SK-N-SH treated with all-trans-retinoic acid at 6 μM for 48 hours (cell line): ENCODE results near the gene GSX1.

Experiments
- ARNTL ChIP-seq: fragments of 450-650 bp; formaldehyde crosslinking; IDR thresholded peaks from 2 replicates; pipeline ENCODE4 v1.5.0; 2020; ENCODE audit warnings: low read depth, mild to moderate bottlenecking, moderate library complexity, borderline replicate concordance
- BACH2 ChIP-seq: fragments of 250-450 bp; sonication (Bioruptor Pico); IDR thresholded peaks from 2 replicates; pipeline ENCODE4 v1.9.0; 2021; ENCODE audit warnings: mild to moderate bottlenecking, borderline replicate concordance
- ESRRG ChIP-seq: fragments of 250-450 bp; sonication (Bioruptor Pico); IDR thresholded peaks from 2 replicates; pipeline ENCODE4 v1.6.1; 2021; ENCODE audit warnings: mild to moderate bottlenecking
- ISL1 ChIP-seq: fragments of 250-450 bp; sonication (Bioruptor Pico); IDR thresholded peaks from 2 replicates; pipeline ENCODE4 v2.1.2; 2022; ENCODE audit warnings: mild to moderate bottlenecking, moderate library complexity
- OSR1 ChIP-seq: fragments of 250-450 bp; sonication (Bioruptor Pico); IDR thresholded peaks from 2 replicates; pipeline ENCODE4 v1.8.0; 2022; ENCODE audit warnings: moderate library complexity, mild to moderate bottlenecking, inconsistent platforms
- PPARA ChIP-seq: fragments of 250-450 bp; sonication (Bioruptor Pico); IDR thresholded peaks from 2 replicates; pipeline ENCODE4 v1.5.0; 2020; ENCODE audit warnings: mild to moderate bottlenecking, borderline replicate concordance
- RARB ChIP-seq: fragments of 250-450 bp; sonication (Bioruptor Pico); IDR thresholded peaks from 2 replicates; pipeline ENCODE4 v1.8.0; 2021; ENCODE audit warnings: mild to moderate bottlenecking, moderate library complexity
- TCF4 ChIP-seq: fragments of 250-450 bp; sonication (Bioruptor Pico); IDR thresholded peaks from 2 replicates; pipeline ENCODE4 v1.8.0; 2021; ENCODE audit warnings: mild to moderate bottlenecking, moderate library complexity, borderline replicate concordance
- ZFP3 ChIP-seq: fragments of 250-450 bp; sonication (Bioruptor Pico); IDR thresholded peaks from 2 replicates; pipeline ENCODE4 v1.5.0; 2020; ENCODE audit warnings: mild to moderate bottlenecking, moderate library complexity
- TF ChIP-seq, protein P1 (sequence below): fragments of 250-450 bp; sonication (Bioruptor Pico); IDR thresholded peaks from 2 replicates; pipeline ENCODE4 v1.8.0; 2020; ENCODE audit warnings: mild to moderate bottlenecking, moderate library complexity, borderline replicate concordance
- TF ChIP-seq, protein P2 (sequence below): fragments of 250-450 bp; sonication (Bioruptor Pico); IDR thresholded peaks from 2 replicates; pipeline ENCODE4 v1.5.1; 2020; ENCODE audit warnings: low read depth, mild to moderate bottlenecking, moderate library complexity
- TF ChIP-seq, protein P3 (sequence below): fragments of 250-450 bp; sonication (Bioruptor Pico); IDR thresholded peaks from 2 replicates; pipeline ENCODE4 v1.8.0; 2021; ENCODE audit warnings: low read depth, mild to moderate bottlenecking, moderate library complexity, borderline replicate concordance
- TF ChIP-seq, protein P4 (sequence below): fragments of 250-450 bp; sonication (Bioruptor Pico); IDR thresholded peaks from 2 replicates; pipeline ENCODE4 v1.5.1; 2021; ENCODE audit warnings: mild to moderate bottlenecking, moderate library complexity

DNA sequence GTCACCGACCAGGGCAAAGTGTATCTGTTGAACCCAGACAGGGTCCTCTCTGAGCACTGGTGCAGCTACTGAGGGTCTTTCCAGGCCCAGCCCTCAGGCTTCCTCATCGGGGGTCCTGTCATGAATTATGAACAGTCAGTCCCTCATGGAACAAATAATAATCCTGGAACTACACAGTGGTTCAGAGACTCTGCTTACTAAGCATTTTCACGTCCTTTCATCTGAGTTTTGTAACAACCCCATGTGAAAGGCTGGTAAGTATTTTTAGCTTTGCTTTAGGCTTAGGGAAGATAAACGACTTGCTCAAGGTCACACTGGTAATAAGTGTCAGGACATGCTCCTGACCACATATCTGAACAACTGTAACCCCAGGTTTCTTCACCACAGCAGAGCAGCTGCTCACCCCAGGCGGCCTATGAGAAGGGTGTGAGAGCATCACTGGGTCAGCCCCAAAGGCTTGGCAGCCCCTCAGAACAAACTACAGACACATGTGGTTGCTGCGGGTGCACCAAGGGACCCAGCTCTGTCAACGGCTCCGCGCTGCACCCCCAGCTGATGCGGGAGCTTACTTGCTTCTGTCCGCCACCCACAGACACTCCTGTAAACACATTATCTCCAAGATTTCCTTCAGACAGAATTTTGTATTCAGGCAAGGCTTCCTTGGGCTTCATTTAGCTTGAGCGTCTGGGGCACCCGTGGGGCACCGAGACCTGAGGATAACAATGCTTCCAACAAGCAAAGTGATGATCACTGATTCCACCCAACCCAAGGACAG is 19.4 kb upstream of the GSX1 start:
- TF ChIP-seq BACH2 (CRISPR knock-in tag), result no peak
- TF ChIP-seq, protein P1, sequence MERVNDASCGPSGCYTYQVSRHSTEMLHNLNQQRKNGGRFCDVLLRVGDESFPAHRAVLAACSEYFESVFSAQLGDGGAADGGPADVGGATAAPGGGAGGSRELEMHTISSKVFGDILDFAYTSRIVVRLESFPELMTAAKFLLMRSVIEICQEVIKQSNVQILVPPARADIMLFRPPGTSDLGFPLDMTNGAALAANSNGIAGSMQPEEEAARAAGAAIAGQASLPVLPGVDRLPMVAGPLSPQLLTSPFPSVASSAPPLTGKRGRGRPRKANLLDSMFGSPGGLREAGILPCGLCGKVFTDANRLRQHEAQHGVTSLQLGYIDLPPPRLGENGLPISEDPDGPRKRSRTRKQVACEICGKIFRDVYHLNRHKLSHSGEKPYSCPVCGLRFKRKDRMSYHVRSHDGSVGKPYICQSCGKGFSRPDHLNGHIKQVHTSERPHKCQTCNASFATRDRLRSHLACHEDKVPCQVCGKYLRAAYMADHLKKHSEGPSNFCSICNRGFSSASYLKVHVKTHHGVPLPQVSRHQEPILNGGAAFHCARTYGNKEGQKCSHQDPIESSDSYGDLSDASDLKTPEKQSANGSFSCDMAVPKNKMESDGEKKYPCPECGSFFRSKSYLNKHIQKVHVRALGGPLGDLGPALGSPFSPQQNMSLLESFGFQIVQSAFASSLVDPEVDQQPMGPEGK (CRISPR knock-in tag), result no peak
- TF ChIP-seq OSR1, result no peak
- TF ChIP-seq, protein P2, sequence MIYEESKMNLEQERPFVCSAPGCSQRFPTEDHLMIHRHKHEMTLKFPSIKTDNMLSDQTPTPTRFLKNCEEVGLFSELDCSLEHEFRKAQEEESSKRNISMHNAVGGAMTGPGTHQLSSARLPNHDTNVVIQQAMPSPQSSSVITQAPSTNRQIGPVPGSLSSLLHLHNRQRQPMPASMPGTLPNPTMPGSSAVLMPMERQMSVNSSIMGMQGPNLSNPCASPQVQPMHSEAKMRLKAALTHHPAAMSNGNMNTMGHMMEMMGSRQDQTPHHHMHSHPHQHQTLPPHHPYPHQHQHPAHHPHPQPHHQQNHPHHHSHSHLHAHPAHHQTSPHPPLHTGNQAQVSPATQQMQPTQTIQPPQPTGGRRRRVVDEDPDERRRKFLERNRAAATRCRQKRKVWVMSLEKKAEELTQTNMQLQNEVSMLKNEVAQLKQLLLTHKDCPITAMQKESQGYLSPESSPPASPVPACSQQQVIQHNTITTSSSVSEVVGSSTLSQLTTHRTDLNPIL (CRISPR knock-in tag), result no peak
- no peak for TF ChIP-seq ARNTL (CRISPR knock-in tag)
- no peak for TF ChIP-seq PPARA (CRISPR knock-in tag)
- TF ChIP-seq, protein P3, sequence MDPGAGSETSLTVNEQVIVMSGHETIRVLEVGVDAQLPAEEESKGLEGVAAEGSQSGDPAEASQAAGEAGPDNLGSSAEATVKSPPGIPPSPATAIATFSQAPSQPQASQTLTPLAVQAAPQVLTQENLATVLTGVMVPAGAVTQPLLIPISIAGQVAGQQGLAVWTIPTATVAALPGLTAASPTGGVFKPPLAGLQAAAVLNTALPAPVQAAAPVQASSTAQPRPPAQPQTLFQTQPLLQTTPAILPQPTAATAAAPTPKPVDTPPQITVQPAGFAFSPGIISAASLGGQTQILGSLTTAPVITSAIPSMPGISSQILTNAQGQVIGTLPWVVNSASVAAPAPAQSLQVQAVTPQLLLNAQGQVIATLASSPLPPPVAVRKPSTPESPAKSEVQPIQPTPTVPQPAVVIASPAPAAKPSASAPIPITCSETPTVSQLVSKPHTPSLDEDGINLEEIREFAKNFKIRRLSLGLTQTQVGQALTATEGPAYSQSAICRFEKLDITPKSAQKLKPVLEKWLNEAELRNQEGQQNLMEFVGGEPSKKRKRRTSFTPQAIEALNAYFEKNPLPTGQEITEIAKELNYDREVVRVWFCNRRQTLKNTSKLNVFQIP, result no peak
- TF ChIP-seq RARB (CRISPR knock-in tag), result no peak
- TF ChIP-seq, protein P4, sequence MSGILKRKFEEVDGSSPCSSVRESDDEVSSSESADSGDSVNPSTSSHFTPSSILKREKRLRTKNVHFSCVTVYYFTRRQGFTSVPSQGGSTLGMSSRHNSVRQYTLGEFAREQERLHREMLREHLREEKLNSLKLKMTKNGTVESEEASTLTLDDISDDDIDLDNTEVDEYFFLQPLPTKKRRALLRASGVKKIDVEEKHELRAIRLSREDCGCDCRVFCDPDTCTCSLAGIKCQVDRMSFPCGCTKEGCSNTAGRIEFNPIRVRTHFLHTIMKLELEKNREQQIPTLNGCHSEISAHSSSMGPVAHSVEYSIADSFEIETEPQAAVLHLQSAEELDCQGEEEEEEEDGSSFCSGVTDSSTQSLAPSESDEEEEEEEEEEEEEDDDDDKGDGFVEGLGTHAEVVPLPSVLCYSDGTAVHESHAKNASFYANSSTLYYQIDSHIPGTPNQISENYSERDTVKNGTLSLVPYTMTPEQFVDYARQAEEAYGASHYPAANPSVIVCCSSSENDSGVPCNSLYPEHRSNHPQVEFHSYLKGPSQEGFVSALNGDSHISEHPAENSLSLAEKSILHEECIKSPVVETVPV (CRISPR knock-in tag), result no peak
- no peak for TF ChIP-seq ISL1 (CRISPR knock-in tag)
- no peak for TF ChIP-seq ZFP3
- no peak for TF ChIP-seq TCF4 (CRISPR knock-in tag)
- TF ChIP-seq ESRRG (CRISPR knock-in tag), result no peak
